HG03280 (cell line): ENCODE measurements around the gene LRP1.

Experiments
- ATAC-seq: cut with Tn5 transposase; IDR thresholded peaks from one replicate; pipeline ENCODE4 v1.9.1; 2021; ENCODE audit warnings: mild to moderate bottlenecking, moderate library complexity; ENCODE audit not compliant: unreplicated experiment

The LRP1 gene

DNA sequence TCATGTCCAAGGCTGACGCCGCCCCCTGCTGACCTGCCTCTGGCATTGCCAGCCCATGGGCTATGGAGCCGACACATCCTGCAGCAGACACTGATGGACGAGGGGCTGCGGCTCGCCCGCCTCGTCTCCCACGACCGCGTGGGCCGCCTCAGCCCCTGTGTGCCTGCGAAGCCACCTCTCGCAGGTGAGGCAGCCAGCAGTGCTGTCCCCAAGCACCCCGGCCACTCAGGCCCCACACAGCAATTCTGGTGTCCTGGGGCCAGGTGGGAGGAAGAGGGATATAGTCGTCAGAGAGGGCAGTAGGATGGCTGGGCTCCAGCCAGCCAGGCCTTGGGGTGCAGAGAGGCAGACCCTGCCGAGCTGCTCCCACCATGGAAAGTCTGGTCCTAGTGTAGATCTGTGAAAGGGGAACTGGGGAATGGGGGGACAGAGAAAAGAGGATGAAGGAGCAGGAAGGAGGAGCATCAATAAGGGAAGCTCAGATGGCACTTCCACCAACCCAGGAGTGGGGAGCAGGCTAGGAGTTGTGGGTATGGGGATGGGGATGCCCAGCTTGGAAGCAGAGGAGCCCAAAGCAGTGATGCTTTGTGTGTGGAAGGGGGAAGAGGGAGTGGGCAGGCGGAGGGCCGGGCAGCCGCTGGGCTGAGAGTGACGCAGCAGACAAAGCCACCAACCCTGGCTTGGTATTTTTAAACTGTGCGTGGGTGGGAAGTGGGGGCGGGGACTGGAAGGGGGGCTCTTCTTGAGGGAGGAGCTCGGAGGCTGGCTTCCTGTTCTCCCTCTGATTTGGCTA is 34.7 kb upstream of the LRP1 start:
- no peak for ATAC-seq

DNA sequence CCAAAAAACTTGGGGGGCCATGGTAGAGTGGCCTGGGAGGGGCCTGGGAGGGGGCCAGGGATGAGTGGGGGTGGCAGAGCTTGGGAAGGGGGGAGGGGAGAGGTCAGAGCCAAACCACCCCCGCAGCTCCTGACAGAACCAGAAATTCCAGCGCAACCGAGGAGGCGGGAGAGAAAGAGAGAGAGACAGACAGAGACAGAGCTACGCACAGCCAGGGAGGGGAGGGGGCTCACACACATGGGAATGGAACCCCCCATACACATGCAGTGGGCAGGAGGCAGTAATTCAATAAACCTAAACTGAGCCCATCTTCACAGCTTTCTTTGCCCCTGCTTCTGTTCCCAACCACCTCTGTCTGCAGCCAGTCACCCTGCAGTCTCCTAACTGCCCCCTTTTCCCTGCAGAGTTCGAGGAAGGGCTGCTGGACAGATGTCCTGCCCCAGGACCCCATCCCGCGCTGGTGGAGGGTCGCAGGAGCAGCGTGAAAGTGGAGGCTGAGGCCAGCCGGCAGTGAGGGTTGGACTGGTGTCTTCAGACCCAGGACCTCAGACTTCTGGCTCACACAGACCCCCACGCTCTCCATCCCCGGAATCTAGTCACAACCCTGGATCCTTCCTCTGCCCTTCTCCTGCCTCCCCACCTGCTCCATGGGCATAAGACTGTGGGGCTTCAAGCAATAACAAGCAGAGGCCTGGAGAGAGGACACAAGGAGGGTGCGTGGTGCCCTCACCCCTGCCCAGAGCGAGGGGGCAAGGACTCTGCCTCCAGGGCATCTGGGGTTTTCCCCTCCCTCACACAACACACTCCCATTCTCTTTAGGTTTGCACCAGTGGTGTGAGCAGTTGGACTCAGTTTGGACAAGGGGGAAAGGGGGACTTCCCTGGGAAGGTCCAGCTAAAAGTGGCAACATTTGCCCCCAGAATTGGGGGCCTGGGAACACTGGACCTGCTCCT is 33.8 kb upstream of the LRP1 start:
- no peak for ATAC-seq

DNA sequence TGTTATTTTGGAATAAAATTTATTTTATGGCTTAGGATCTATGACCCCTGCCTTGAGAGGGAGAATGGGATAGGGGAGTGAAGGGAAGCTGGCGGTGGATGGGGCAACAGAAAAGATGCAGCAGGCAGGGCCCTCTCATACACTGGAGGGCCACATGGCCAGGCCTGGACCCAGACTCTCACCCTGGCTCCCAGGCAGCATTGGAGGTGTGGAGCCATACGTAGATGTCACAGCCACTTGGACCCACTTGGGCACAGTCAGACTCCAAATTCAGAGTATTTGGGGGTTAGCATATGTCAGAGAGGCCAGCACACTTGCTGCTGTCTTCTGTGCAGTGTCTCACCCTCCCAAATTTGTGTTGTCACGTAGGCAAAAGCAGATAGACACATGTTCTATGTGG is 32.8 kb upstream of the LRP1 start:
- ATAC-seq, result no peak

DNA sequence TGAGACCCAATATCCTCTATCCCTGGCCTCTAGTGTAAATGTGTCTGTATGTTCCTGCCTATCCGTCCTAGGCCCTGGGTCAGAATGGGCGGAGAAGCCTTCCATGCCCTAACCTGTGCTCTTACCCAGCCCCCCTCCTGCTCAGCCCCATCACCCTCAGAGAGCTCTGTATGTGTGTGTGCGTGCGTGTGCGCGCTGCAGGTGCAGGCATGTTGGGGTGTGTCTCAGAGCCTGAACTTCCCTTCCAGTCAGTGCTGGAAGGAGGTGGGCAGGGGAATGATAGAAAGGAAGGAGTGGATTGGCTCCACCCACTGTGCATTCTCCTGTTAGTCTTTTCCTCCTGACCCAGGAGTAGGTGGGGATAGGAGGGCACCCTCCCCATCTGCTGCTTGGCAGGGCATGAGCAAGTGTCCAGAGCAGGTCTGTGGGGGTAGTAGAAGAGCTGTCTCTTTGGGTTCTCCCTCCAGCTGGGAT is 32.1 kb upstream of the LRP1 start:
- no peak for ATAC-seq

DNA sequence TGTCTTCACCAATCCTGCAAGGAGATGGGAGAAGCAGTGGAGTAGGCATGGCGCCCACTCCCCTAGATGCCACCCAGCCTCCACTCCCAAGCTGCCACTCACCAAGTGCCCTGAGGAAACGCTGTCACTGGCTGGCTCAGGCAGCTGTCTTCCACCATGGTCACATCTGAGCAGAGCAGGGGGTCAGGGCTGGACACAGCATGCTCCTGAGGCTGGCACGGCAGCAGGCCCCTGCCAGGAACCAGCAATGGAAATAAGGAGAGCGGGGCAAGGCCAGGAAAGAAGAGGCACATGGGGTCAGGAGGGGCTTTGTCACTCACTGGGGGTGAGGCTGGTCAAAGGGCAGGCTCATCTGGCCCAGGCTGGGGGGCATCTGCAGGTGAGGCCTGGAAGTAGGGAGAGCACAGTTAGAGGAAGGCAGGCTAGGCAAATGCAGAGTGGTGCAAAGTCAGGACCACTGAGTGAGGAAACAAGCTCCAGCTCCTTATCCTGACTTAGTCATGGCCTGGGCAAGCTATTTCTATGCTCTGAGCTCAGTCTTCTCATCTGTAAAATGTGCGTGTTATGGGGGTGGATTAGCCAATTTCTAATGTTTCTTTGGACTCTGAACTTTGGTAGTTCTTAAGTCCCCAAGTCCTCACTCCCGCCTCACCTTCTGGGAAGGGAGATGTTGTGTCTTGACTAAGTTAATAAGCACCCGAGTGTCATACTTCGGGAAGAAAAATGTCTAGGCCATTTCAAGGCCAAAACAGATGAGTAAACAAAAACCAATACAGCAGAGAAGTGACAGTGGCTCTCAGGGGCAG is 31.3 kb upstream of the LRP1 start:
- no peak for ATAC-seq

DNA sequence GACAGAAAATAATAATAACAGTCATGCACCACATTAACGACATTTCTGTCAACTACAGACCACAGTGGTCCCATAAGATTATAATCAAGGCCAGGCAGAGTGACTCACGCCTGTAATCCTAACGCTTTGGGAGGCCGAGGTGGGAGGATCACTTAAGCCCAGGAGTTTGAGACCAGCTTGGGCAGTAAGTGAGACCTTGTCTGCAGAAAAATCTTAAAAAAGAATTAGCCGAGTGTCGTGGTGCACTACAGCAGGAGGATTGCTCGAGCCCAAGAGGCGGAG is 30.8 kb upstream of the LRP1 start:
- ATAC-seq, result no peak

DNA sequence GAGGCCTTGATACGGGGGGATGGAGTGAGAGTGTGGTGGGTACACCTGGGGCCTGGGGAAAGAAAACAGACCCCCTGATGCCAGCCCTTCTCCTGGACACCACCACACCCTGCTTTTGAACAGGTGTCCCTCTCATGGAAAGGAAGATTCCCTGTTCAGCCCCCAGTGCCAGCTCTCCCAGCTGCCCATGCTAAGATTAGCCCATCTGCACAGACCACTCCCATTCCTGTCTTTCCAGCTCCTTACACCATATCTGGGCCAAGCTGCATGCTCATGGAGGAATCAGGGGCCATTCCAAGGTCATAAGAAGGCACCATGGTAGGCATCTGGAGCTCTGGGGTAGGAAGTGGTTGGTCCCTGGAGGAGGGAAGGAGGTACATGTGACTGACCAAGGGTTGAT is 29.7 kb upstream of the LRP1 start:
- ATAC-seq, result no peak

DNA sequence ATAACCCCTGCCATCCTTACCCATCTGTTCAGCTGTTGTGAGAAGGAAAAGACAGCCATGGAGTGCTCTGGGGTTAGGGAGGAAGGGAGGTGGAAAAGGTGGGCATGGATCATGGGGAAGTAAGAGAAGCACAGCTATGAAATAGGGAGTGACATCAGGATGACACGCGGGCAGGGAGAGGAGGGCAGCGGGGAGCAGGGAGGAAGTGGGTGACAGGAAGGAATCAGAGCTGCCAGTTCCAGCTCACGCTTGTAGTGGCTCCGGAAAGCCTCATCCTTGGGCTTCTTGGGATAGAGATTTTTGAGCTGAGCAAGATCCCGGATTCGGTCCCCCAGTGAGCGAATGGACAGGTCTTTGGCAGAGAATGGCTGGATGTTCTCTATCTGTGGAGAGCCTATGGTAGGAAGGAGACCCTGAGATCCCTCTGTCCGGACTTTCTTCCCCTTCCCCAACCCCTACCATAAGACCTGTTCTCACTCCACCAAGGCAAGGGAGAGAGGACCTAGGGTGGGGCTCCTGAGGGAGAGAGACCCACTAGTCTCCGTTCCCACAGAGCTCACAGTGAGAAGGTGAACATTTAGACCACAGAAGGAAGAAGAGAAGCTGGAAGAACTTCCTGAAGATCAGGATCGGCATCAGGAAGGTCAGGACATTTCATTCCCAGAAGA is 29.1 kb upstream of the LRP1 start:
- no peak for ATAC-seq

DNA sequence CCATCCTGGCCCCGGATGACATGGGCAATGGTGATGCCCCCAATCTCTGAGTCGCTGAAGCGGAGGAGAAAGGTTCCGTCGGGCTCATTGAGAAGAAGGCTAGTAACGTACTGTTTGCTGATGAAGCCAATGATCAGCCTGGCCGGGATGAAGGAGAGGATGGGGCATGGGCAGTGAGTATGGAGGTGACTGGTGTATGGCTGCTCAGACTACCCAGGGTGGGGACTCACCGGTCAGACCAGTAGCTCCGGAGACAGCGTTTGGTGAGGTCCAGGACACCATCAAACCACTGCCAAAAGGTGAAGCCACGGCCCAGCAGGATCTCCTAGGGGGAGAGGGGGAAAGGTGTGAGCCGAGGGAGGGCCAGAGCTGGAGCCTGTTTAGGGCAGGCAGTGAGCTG is 28.5 kb upstream of the LRP1 start:
- ATAC-seq, result no peak

DNA sequence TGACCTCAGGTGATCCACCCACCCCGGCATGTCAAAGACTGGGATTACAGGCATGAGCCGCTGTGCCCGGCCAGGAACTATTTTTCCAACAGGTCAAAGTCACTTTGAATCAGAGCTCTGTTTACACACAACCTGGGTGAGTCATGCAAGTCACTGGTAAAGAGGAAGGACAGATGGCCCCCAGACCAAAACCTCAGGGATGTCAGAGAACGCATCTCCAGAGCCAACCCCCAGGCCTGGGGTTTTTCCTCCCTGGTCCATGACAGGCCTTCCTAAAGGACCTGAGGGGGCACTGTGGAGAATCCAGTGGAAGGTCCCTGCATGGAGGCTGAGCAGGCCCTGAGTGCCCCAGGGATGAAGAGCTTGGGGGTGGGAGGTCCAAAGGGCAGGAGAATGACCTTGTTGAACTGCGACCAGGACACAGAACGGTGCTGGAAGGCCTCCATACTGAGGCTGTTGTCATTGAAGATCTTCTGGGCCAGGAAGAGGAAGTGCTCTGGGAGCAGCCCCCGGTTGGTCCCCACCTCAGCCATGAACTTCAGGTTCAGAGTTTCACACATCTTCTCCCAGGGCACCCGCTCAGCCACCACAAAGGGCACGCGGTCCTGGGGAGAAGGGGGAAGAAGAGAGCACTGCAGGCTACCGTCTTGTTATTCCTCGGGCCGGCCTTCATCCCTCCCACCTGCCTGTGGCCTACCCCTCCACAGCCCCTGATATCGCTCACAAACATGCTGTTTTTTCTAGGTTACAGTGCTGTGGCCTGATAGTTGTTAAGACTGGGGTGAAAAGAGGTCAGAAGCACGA is 26.2 kb upstream of the LRP1 start:
- ATAC-seq, result no peak

DNA sequence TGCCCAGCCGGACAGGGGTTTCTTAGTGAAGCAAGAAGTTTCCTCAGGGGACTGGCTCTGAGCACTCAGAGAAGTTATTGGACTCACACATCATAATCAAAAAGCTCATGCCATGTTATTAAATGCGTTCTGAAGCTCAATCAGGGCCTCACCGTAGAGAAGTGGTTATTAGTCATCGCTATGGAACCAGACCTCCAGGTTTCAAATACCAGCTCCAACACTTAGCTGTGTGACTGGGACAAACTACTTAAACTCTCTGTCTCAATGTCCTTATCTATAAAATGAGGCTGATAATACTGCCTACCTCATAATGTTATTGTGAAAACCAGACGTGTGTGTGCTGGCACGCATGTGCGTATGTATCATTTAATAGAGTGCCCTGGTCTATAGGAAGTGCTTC is 24.4 kb upstream of the LRP1 start:
- ATAC-seq, result no peak

DNA sequence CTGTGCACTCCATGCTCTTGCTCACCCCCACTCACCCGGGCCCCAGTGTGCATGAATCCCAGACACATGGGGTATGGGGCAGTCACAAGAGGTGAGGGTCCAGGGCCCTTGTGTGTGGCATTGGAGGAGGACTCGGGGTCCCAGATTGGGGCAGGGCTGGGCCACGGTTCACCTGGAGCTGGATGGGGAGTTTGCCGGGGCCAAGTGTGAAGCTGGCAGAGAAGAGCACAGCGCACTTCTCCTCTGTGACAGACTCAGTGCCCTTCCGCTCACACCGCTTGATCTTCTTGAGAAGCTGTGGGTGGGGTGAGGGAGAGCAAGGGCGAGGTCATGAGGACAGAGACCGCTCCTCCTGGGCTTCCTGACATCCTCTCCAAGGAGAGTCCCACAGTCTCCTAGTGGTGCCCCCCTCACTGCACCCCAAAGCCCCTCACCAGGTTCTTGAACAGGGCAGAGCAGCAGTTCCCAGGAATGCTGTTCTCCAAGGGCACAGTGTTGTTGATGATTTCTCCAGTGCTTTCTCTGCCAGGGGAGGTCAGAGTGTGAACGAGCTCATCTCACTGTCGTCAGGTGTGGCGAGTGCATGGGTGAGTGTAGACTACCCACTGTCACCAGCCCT is 23.9 kb upstream of the LRP1 start:
- ATAC-seq, result no peak

DNA sequence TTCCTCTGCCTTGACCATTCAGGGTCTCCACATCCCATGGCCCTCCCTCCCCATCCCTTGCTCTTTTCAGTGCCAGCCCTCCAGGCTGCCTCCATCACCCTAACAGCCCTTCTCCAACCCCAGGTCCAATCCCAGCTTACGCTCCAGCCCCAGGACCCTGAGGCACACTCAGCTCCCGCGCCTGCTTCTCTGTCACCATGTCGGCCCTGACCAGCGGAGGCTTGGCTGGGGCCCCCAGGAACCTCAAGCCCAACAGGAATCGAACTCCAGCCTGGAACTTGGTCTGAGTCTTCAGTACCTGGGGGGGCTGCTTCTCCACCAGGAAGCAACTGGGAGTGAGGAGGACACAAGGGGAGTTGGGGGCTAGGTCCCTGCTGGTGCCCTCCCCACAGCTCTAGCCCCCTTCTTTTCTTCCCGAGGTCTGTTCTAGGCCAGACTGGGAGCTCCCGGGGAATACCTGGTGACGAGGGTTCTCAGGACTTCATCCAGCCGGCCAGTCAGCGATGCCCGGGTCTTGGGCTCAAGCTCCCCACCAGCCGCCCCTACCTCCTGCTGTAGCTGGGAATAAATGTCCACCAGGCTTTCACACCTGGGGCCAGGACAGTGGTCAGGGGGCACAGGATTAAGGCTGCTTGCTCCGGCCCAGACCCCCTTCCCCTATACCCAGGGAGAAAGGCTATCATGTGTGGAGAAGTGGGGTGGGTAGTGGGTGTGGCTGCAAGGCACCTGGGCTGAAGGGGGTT is 23.1 kb upstream of the LRP1 start:
- ATAC-seq, result no peak

DNA sequence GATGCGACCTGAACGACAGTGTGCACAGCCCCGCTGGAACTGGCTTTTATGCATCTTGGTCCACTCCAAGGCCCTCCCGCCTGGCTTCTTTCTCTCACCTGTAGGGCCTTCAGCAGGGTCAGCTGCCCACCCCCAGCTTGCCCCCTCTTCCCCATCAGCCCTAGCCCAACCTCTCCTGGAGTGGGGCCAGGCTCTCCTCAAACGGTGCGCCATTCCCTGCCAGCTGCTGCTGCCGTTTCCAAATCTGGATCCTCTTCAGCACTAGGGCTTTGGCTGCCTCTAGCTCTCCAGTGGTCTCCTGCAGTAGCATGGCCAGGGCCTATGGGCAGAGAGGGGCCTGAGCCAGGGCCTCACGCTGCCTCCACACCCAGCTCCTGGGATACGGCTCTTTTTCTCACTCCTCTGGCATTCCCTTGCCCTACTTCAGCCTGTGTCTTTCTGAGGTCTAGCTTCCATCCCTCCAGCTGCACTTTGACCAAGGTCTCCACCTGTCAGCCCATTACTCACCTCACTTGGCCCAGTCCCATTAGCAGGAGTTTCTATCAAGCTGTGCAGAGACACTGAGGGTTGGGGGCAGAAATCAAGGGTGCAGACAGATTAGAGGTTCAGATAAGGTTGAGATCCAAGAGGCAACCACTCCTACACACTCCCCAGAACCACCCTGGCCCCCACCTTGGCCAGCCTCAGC is 22.1 kb upstream of the LRP1 start:
- ATAC-seq, result no peak

DNA sequence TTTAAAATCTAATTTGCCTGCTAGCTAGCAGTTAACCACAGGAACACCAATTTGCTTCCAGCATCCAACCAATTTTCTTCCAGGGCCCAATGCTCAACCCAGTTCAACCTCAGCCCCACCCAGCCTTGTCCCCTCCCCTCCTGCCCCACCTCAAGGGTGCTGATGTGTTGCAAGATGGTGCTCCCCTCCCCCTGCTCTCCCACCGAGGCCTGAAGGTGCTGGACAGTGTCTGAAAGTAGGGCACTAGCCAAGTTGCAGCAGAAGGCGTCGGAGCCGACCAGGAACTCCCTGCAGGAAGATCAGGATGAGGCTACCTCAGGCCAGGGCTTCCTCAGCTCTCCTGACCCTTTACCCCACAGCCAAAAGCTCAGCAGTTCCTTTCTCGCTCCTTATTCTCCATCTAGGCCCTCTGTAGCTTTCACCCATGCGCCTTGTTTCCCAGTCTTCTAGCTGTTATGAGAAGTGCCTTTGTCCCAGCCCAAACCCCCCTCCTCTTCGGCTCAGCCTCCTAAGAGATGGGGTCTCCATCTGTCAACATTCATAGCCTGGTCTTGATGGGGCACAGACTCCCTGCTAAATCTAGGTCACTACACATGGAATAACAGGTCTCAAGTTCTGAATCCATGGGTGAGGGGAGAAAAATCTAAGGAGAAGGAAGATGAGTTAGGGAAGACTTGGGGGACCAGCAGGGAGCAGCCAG is 20.7 kb upstream of the LRP1 start:
- ATAC-seq, result no peak

DNA sequence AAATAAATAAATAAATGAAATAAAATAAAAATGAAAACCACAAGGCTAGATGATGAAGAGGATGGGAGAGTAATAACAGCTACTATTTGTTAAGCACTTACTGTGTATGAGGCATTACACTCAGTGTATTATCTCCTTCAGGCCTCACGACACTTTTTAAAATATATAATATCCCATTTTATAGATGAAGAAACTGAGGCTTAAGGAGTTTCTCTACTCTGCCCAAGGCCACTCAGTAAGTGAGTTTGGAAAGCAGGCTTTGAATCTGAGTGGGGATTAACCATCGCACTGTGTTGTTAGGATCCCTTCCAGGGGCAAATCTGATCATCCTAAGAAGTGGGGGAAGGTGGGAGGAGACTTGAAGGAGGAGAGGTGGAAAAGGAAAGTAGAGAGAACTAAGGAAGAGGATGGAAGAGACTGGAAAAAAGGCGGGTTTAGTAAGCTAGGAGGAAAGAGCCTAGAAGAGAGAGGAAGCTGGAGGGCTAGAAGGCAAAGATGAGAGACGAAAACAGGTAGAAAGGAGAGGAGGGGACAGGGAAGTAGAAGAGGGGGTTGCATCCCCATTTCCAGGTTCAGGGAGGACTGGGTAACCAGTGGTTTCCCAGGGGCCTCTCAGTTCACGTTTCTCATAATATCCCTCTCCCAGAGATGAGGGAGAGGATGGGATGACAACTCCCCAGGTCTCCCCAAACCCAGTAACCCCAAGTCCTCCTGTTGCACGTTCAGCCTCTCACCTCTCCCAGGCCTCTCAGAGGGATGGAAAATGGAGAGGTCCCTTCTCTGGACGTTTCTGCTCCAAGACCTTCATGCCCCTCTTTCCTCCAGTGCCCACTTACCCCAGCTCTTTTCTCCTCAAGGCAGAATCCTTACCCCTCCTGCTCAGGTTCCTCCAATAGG is 18.8 kb upstream of the LRP1 start:
- ATAC-seq, result no peak
